Activated gamma-delta T cell treated with anti-CD3 and anti-CD28 coated beads, Interleukin-2, amount 50 U/mL, for 16 hours (primary cell): ENCODE results near the gene GFRA4.
"Not testable (repeated sequence)": the region's sequence is repeated elsewhere in the genome, so short reads cannot be mapped to it uniquely, and the experiment has no call there.

Experiments used
- DNase-seq: peaks from one replicate; pipeline ENCODE4 v3.0.0-alpha.2; 2020; ENCODE audit warnings: low read depth

GFRA4 gene

GRCh38 chr20:3615171-3615840 lies 47.9 kb downstream of the GFRA4 start:
- DNase-seq, result not testable (repeated sequence)

- DNase-seq, result no peak
These were observed 48.7 kb downstream of the GFRA4 start for GRCh38 chr20:3614466-3614865.

DNA sequence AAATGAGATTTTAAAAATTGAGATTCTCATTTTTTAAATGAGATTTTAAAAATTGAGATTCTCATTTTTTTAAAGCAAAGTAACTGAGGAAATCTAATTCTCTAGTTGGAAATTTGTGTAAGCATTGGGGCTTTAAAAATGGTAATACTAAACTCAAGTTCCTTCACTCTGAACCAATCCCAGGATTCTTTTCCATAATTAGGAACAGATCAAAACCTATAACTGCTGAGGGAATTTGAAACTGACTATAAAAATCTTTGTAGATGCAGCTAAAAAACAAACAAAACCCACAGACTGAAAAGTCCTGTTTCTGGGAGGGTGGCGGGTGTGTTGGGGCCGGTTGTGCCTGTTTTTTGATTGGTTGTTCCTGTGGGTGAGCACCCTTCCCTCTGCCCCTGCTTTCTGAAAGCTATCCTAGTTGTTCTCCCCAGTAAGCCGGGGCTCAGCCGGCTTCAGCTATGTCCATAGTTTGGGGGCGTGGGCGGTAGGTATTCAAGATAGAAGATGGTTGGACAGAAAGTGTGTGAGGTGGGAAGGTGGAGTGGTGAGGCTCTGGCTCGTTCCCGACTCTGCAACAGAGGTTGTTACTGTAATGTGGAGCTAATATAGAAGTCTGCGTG lies 49.3 kb downstream of the GFRA4 start:
- DNase-seq, result no peak

GRCh38 chr20:3612795-3613572 lies 50.2 kb downstream of the GFRA4 start:
- no peak for DNase-seq

DNA sequence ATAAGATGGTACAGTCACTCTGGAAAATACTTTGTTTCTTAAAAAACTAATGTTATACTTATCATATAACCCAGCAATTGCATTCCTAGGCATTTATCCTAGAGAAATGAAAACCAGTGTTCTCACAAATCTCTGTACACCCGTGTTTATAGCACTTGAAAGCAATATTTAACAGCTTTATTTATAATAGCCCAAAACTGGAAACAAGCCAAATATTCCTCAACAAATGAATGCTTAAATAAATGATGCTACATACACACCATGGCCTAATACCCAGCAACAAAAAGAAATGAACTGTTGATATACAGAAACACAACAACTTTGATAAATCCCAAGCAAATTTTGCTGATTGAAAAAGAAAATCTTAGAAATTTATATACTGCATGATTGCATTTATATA lies 51.3 kb downstream of the GFRA4 start:
- DNase-seq, result no peak
